RWPE2 (cell line): Measurements from ENCODE around the gene COX19.

Source experiments
- ATAC-seq: fragments of 200-7000 bp; cut with Tn5 transposase; 3 replicates; pipeline ENCODE4 v1.9.1; 2021; ENCODE audit warnings: low read depth
- DNase-seq: peaks from one replicate; pipeline ENCODE4 v3.0.0-alpha.2; 2020; ENCODE audit warnings: low spot score
- H3K27ac ChIP-seq: fragments of 450-650 bp; 2 replicates; pipeline ENCODE4 v1.5.1; 2017; ENCODE audit warnings: mild to moderate bottlenecking; ENCODE audit not compliant: poor library complexity, severe bottlenecking
- H3K27me3 ChIP-seq: fragments of 250-450 bp; sonication (Bioruptor Pico); 2 replicates; pipeline ENCODE4 v1.5.1; 2021; ENCODE audit warnings: mild to moderate bottlenecking, moderate library complexity; ENCODE audit not compliant: insufficient read depth, poor library complexity, severe bottlenecking
- H3K36me3 ChIP-seq: fragments of 250-450 bp; sonication (Bioruptor Pico); 2 replicates; pipeline ENCODE4 v1.5.1; 2020; ENCODE audit warnings: low read depth, mild to moderate bottlenecking, moderate library complexity
- H3K4me1 ChIP-seq: fragments of 250-450 bp; sonication (Bioruptor Pico); 2 replicates; pipeline ENCODE4 v1.5.1; 2021; ENCODE audit warnings: mild to moderate bottlenecking, moderate library complexity; ENCODE audit not compliant: insufficient read depth, poor library complexity, severe bottlenecking
- H3K4me3 ChIP-seq: fragments of 250-450 bp; sonication (Bioruptor Pico); 2 replicates; pipeline ENCODE4 v1.5.1; 2021; ENCODE audit warnings: mild to moderate bottlenecking, moderate library complexity; ENCODE audit not compliant: severe bottlenecking
- H3K9me3 ChIP-seq: fragments of 250-450 bp; sonication (Bioruptor Pico); 2 replicates; pipeline ENCODE4 v1.5.1; 2021; ENCODE audit warnings: mild to moderate bottlenecking, moderate library complexity; ENCODE audit not compliant: severe bottlenecking
- TF ChIP-seq, protein P1 (sequence below): fragments of 450-650 bp; IDR thresholded peaks from one replicate; pipeline ENCODE4 v1.5.1; 2017; ENCODE audit warnings: mild to moderate bottlenecking, moderate library complexity; ENCODE audit not compliant: poor library complexity, severe bottlenecking

Gene COX19

GRCh38 chr7:977326-978048, 2.1 kb upstream of the COX19 start:
- Histone ChIP-seq H3K36me3 (peaks cover 13% of the 10 kb centered on the region), H3K4me3 (no peak overlapping the region), H3K9me3 (no peaks in the 10 kb centered on the region), H3K4me1 (peaks cover 3% of the 10 kb centered on the region), H3K27me3 (no peaks in the 10 kb centered on the region), H3K27ac (no peak overlapping the region)
- no peak for ATAC-seq
- TF ChIP-seq, protein P1, sequence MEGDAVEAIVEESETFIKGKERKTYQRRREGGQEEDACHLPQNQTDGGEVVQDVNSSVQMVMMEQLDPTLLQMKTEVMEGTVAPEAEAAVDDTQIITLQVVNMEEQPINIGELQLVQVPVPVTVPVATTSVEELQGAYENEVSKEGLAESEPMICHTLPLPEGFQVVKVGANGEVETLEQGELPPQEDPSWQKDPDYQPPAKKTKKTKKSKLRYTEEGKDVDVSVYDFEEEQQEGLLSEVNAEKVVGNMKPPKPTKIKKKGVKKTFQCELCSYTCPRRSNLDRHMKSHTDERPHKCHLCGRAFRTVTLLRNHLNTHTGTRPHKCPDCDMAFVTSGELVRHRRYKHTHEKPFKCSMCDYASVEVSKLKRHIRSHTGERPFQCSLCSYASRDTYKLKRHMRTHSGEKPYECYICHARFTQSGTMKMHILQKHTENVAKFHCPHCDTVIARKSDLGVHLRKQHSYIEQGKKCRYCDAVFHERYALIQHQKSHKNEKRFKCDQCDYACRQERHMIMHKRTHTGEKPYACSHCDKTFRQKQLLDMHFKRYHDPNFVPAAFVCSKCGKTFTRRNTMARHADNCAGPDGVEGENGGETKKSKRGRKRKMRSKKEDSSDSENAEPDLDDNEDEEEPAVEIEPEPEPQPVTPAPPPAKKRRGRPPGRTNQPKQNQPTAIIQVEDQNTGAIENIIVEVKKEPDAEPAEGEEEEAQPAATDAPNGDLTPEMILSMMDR = no peak
- no peak for DNase-seq

GRCh38 chr7:976901-977325, 1.6 kb upstream of the COX19 start:
- H3K27me3 ChIP-seq = no peaks in the 10 kb centered on the region
- H3K4me1 ChIP-seq = peaks cover 3% of the 10 kb centered on the region
- DNase-seq (no peak), ATAC-seq (no peak)
- TF ChIP-seq, protein P1 = no peak
- H3K4me3 ChIP-seq = no peak overlapping the region
- H3K27ac ChIP-seq = no peak overlapping the region
- no peaks in the 10 kb centered on the region for H3K9me3 ChIP-seq
- peaks cover 19% of the 10 kb centered on the region for H3K36me3 ChIP-seq

GRCh38 chr7:975702-976473, 539 bp upstream of the COX19 start:
- H3K36me3 ChIP-seq = peaks cover 29% of the 10 kb centered on the region
- H3K27ac ChIP-seq = no peak overlapping the region
- no peaks in the 10 kb centered on the region for H3K27me3 ChIP-seq
- peaks cover 3% of the 10 kb centered on the region for H3K4me1 ChIP-seq
- ATAC-seq = no peak
- TF ChIP-seq, protein P1 = no peak
- no peaks in the 10 kb centered on the region for H3K9me3 ChIP-seq
- no peak for DNase-seq
- peak overlapping the region; percentile 99 for H3K4me3 ChIP-seq

DNA sequence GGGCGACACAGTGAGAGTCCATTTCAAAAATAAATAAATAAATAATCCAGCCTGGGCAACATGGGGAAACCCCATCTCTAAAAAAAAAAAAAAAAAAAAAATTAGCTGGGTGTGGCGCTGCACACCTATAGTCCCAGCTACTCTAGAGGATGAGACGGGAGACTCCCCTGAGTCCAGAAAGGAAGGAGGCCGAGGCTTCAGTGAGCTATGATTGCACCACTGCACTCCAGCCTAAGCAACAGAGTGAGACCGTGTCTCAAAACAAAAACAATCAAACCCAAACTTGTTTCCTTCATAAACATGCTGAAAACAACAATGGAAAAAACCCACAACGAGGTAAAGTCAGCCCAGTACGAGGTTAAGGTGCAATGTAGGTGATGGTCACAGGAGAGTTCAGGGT, 1.2 kb downstream of the COX19 start:
- Histone ChIP-seq H3K36me3 (peaks cover 38% of the 10 kb centered on the region), H3K27me3 (no peaks in the 10 kb centered on the region), H3K27ac (peak overlapping the region; percentile 58), H3K9me3 (no peaks in the 10 kb centered on the region), H3K4me3 (peak overlapping the region; percentile 99), H3K4me1 (peaks cover 3% of the 10 kb centered on the region)
- no peak for DNase-seq
- ATAC-seq = no peak
- TF ChIP-seq, protein P1 = no peak
